PFSK-1 (cell line): Measurements from ENCODE around the gene FBXO42.

Experiments
- POLR2AphosphoS5 ChIP-seq: IDR thresholded peaks from 2 replicates; pipeline ENCODE4 v1.6.1; 2012; ENCODE audit warnings: low read depth, mild to moderate bottlenecking, control low read depth, low read length, moderate library complexity
- REST ChIP-seq, 2 experiments: IDR thresholded peaks; 2 replicates each; pipeline versions ENCODE4 v1.6.1 to v1.8.0; 2011 to 2012; ENCODE audit warnings: low read depth in 2 of 2, low read length in 2 of 2, control low read depth in 1 of 2, inconsistent platforms in 1 of 2, mild to moderate bottlenecking in 1 of 2, moderate library complexity in 1 of 2; ENCODE audit not compliant: insufficient read depth in 1 of 2
- SIN3A ChIP-seq: IDR thresholded peaks from 2 replicates; pipeline ENCODE4 v1.6.1; 2012; ENCODE audit warnings: mild to moderate bottlenecking, low read length, moderate library complexity, borderline replicate concordance; ENCODE audit not compliant: insufficient read depth
- TAF1 ChIP-seq: IDR thresholded peaks from 2 replicates; pipeline ENCODE4 v1.6.1; 2012; ENCODE audit warnings: low read length, control low read depth, borderline replicate concordance; ENCODE audit not compliant: insufficient read depth

DNA sequence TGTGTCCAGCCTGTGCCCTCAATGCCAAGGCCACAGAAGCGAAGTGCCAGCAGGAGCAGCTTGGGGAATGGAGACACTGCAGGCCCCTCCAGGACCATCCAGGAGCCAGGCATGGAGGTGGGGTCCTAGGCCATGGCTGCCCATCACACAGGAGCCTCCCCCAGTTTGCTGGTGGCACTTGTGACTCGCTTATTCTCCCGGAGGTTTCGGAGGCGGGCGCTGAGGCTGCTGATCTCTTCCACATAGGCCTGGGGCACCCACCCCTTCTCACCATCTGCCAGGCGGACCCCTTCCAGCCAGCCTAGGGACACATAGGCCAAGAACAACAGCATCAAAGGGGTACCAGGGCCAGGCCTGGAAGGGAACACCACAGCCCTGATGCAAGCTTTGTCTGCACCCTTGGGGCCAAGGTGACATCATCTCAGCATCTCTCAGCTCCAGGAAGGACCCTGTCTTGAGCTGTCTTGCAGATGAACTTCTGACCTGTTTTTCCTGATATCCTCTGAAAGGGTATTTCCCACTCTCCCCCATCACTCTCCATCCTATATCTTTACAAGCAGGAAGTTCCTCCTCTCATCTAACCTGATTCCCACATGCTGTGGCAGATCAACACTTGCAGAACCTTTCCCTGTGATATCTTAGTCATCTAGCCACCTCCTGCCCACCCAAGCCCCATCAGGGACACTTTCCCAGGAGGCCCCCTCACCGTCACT lies 153.7 kb downstream of the FBXO42 start:
- TF ChIP-seq POLR2AphosphoS5 (no peak), REST (IDR thresholded peaks at IDR 0.05; ENCODE audit: insufficient read depth in 1 of 2, low read depth in 2 of 2, low read length in 2 of 2) (no peak), TAF1 (no peak), SIN3A (no peak)
